ENCODE results near the gene SP3.

SP3 gene

GRCh38 chr2:173996766-173997165 lies 31.6 kb upstream of the SP3 start:
- no peak for DNase-seq (ENCODE audit: low spot score)

- DNase-seq (ENCODE audit: low spot score), result no peak
Observed at GRCh38 chr2:173993459-173993858, 28.3 kb upstream of the SP3 start.

- no peak for DNase-seq (ENCODE audit: low spot score)
Observed at GRCh38 chr2:173991856-173992588, 26.8 kb upstream of the SP3 start.

- DNase-seq (ENCODE audit: low spot score), result no peak
Observed at GRCh38 chr2:173990970-173991819, 26.0 kb upstream of the SP3 start.

- no peak for DNase-seq (ENCODE audit: low spot score)
Observed at GRCh38 chr2:173990245-173990644, 25.1 kb upstream of the SP3 start.

GRCh38 chr2:173989884-173990215 lies 24.7 kb upstream of the SP3 start:
- no peak for DNase-seq (ENCODE audit: low spot score)

GRCh38 chr2:173989160-173989883 lies 24.1 kb upstream of the SP3 start:
- no peak for DNase-seq (ENCODE audit: low spot score)

GRCh38 chr2:173986805-173987204 lies 21.6 kb upstream of the SP3 start:
- DNase-seq (ENCODE audit: low spot score), result no peak

GRCh38 chr2:173985605-173985992 lies 20.4 kb upstream of the SP3 start:
- DNase-seq (ENCODE audit: low spot score), result no peak

- no peak for DNase-seq (ENCODE audit: low spot score)
Observed at GRCh38 chr2:173984866-173985604, 19.9 kb upstream of the SP3 start.

- no peak for DNase-seq (ENCODE audit: low spot score)
Observed at GRCh38 chr2:173983391-173983871, 18.3 kb upstream of the SP3 start.

GRCh38 chr2:173982918-173983317 lies 17.7 kb upstream of the SP3 start:
- no peak for DNase-seq (ENCODE audit: low spot score)

- DNase-seq (ENCODE audit: low spot score), result no peak
Observed at GRCh38 chr2:173982182-173982714, 17.1 kb upstream of the SP3 start.

- no peak for DNase-seq (ENCODE audit: low spot score)
Observed at GRCh38 chr2:173981520-173981919, 16.3 kb upstream of the SP3 start.

- DNase-seq (ENCODE audit: low spot score), result no peak
Observed at GRCh38 chr2:173979751-173980351, 14.7 kb upstream of the SP3 start.

GRCh38 chr2:173978447-173978846 lies 13.3 kb upstream of the SP3 start:
- DNase-seq (ENCODE audit: low spot score), result no peak

- DNase-seq (ENCODE audit: low spot score), result no peak
Observed at GRCh38 chr2:173972636-173973035, 7.5 kb upstream of the SP3 start.

GRCh38 chr2:173972165-173972564 lies 7.0 kb upstream of the SP3 start:
- DNase-seq (ENCODE audit: low spot score), result no peak

- DNase-seq (ENCODE audit: low spot score), result no peak
Observed at GRCh38 chr2:173970516-173970924, 5.3 kb upstream of the SP3 start.

GRCh38 chr2:173969886-173970285 lies 4.7 kb upstream of the SP3 start:
- no peak for DNase-seq (ENCODE audit: low spot score)

GRCh38 chr2:173968551-173968950 lies 3.4 kb upstream of the SP3 start:
- no peak for DNase-seq (ENCODE audit: low spot score)
